ENCODE data around the gene NEAT1. TPM values are rescaled to one million over a fixed set of nuclear protein-coding genes. Genes with fewer than 3 reads are reported as not detected.

Gene NEAT1
- total and polyA plus RNA-seq, 9 of the 15 experiments (the other 6 are each of a cell fraction or from before 2014, with no cell fraction given): 20.1 to 389 (median 62.8) TPM

DNA sequence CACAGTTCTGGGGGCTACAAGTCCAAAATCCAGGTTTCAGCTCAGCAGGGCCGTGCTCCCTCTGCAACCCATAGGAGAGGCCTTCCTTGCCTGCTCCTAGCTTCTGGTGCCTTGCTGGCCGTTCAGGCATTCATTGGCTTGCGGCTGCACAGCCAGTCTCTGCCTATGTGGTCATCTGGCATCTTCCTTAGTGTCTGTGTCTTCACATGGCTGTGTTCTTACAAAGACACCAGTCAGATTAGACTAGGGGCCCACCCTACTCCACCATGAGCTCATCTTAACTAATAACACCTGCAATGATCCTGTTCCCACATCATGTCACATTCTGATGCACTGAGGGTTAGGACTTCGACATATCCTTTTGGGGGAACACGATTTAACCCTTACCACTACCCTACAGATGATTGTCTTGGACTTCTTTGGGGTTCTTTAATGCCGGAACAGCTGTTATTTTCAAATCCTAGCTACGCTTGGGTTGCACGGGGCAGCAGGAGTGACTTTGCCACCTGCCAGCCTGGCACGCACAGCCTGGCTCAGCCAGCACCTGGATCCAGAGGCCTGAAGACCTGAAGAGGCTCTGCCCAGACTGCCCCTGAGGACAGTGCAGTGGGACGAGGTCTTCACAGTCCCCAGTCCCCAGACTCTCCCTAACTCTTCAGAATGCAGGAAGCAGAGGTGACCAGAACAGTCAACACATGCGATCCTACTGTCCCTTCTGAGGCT is 7.7 kb upstream of the NEAT1 start:
- intact Hi-C loops (cut with micrococcal nuclease) (no loop called here), in situ Hi-C loops (cut with MboI) (loop anchor here (5.0 kb wide), 1 partner anchor 97 kb away; no protein-coding TSS in a partner anchor)
- no peaks in the 10 kb centered on the region for H4K20me1 ChIP-seq (replicated peaks; ENCODE audit: control insufficient read depth, insufficient read depth, low read length)
- peaks cover 36 to 57% of the 10 kb centered on the region in 2 experiments for H3K4me1 ChIP-seq (replicated peaks in 1 of 2; ENCODE audit: control insufficient read depth in 2 of 2, insufficient read depth in 2 of 2, low read length in 2 of 2)
- H3K79me2 ChIP-seq (ENCODE audit: control insufficient read depth, insufficient read depth, low read length): peaks cover 36% of the 10 kb centered on the region
- no TSS peak for BruUV-seq (replicated peaks)
- H3K9me3 ChIP-seq (replicated peaks; ENCODE audit: control insufficient read depth, insufficient read depth, low read depth, low read length): no peaks in the 10 kb centered on the region
- H3K27ac ChIP-seq (ENCODE audit: extremely low read depth, low read depth, low read length): no peak overlapping the region
- no peak overlapping the region for H3K4me3 ChIP-seq
- ATAC-seq (no peak), FAIRE-seq (no peak), DNase-seq (ENCODE audit: extremely low read depth in 1 of 4, low spot score in 3 of 4) (no peak)
- H3K4me2 ChIP-seq (ENCODE audit: insufficient read depth, low read length): no peak overlapping the region
- H3K9me1 ChIP-seq (ENCODE audit: control insufficient read depth, insufficient read depth, low read length): no peaks in the 10 kb centered on the region
- 78% methylated on average over 11 of the region's 11 CpGs for WGBS (ENCODE audit: insufficient coverage, low coverage, missing lambda C conversion rate)
- 0 out of 2 replicates have a peak, but pooled peaks have one; percentile 48 for TF ChIP-seq CBFB (CRISPR knock-in tag; IDR thresholded peaks at IDR 0.05)
- TF ChIP-seq ETV5 (CRISPR knock-in tag; IDR thresholded peaks at IDR 0.05; ENCODE audit: low read depth): 0 out of 2 replicates have a peak, but pooled peaks have one; percentile 59
- TF ChIP-seq NR1H2 (CRISPR knock-in tag; IDR thresholded peaks at IDR 0.05): 0 out of 2 replicates have a peak, but pooled peaks have one; percentile 33
- TF ChIP-seq, protein P1, sequence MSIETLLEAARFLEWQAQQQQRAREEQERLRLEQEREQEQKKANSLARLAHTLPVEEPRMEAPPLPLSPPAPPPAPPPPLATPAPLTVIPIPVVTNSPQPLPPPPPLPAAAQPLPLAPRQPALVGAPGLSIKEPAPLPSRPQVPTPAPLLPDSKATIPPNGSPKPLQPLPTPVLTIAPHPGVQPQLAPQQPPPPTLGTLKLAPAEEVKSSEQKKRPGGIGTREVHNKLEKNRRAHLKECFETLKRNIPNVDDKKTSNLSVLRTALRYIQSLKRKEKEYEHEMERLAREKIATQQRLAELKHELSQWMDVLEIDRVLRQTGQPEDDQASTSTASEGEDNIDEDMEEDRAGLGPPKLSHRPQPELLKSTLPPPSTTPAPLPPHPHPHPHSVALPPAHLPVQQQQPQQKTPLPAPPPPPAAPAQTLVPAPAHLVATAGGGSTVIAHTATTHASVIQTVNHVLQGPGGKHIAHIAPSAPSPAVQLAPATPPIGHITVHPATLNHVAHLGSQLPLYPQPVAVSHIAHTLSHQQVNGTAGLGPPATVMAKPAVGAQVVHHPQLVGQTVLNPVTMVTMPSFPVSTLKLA (conservative IDR thresholded peaks at IDR 0.05): no peak
- no peak for TF ChIP-seq TEAD4 (IDR thresholded peaks at IDR 0.05; ENCODE audit: low read length)
- no peak for TF ChIP-seq TEAD4 (CRISPR knock-in tag; IDR thresholded peaks at IDR 0.05; ENCODE audit: borderline replicate concordance)
- no peak for TF ChIP-seq CC2D1A (IDR thresholded peaks at IDR 0.05)
- no peak overlapping the region for H2AFZ ChIP-seq (ENCODE audit: low read depth, low read length)
- ChIA-PET POLR2A (interaction anchor here (0.6 to 17.3 kb wide), 8 partner anchors 10 to 92 kb away, joined by 3 to 1349 read pairs (median 8); partner anchors contain the start of genes MALAT1 and NEAT1), CTCF (ENCODE audit: low intra/inter-chr PET ratio) (no interaction called here)
- H3K27me3 ChIP-seq (ENCODE audit: control insufficient read depth in 2 of 2, insufficient read depth in 2 of 2, low read length in 2 of 2): no peaks in the 10 kb centered on the region
- peak overlapping the region in 1 of 2 experiments; percentile 88; a peak in 3 of 4 replicates for H3K9ac ChIP-seq (ENCODE audit: insufficient read depth in 1 of 2, low read depth in 2 of 2, low read length in 2 of 2)
- peaks cover 24% of the 10 kb centered on the region; the same call in 1 of the 3 replicates for H3K36me3 ChIP-seq (ENCODE audit: control insufficient read depth, insufficient read depth, low read length)

All from K562 (cell line).